MG63 (cell line): Measurements from ENCODE around the gene IL10RB. TPM values are rescaled to one million over a fixed set of nuclear protein-coding genes. Genes with fewer than 3 reads are reported as not detected.
A peak's percentile ranks its signal among the peaks of the same experiment; 100 is the strongest.
"Not testable (repeated sequence)": the region's sequence is repeated elsewhere in the genome, so short reads cannot be mapped to it uniquely, and the experiment has no call there.

Source experiments
- DNase-seq: peaks from one replicate; pipeline ENCODE4 v3.0.0-alpha.2; 2020
- H3K27me3 ChIP-seq: fragments of 250-450 bp; sonication (Bioruptor Pico); 2 replicates; pipeline ENCODE4 v1.5.1; 2020; ENCODE audit warnings: mild to moderate bottlenecking, moderate library complexity
- H3K36me3 ChIP-seq: fragments of 250-450 bp; sonication (Bioruptor Pico); 2 replicates; pipeline ENCODE4 v1.5.1; 2020; ENCODE audit warnings: mild to moderate bottlenecking, moderate library complexity
- H3K4me3 ChIP-seq: fragments of 250-450 bp; sonication (Bioruptor Pico); 2 replicates; pipeline ENCODE4 v1.5.1; 2020; ENCODE audit warnings: mild to moderate bottlenecking, moderate library complexity
- H3K9me3 ChIP-seq: fragments of 250-450 bp; sonication (Bioruptor Pico); 2 replicates; pipeline ENCODE4 v1.5.1; 2020; ENCODE audit warnings: mild to moderate bottlenecking, moderate library complexity
- total RNA-seq: library from RNA; depleted of rRNA; stranded (reverse); fragments of >200 nt; shearing (Covaris generic); gene quantifications from 2 replicates; pipeline ENCODE4 v1.2.3, GENCODE V29; 2014; ENCODE audit warnings: low replicate concordance

Gene IL10RB
- total RNA-seq, 1 experiment from 2014 or later, result 44.5 TPM

DNA sequence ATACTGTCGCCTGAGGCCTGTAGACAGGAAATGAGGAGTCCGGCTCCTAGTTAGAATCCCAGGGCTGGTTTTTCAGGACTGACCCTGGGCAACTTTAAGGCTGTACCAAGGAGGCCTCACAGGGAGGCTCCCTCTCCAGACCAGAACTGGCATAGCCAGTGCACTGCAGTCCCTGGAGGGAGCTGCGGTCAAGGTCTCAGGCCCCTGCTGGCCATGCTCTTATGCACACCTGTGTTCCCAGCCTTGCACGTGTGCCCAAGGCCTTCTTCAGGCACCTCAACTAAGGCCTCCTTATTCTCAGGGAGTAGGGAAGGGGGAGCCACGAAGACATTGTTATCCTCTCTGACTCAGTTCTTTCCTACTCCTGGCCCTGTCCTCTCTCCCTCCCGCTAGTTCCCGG, 36.6 kb downstream of the IL10RB start:
- no peak overlapping the region for H3K4me3 ChIP-seq
- no peaks in the 10 kb centered on the region for H3K9me3 ChIP-seq
- no peak for DNase-seq
- H3K36me3 ChIP-seq, result no peaks in the 10 kb centered on the region
- no peaks in the 10 kb centered on the region for H3K27me3 ChIP-seq

DNA sequence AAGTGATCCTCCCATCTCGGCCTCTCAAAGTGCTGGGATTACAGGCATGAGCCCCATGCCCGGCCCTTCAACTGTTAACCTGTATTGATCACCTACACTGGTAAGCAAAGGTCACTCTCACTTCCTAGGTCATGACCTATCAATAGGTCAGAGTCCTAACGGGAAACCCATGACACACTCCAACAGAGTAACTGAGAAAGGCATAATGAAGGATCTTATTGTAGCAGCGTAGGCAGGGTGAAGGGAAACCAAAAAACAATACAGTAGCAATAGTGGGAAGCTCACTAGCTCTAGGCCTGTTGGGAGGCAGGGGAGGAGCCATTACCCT, 39.1 kb downstream of the IL10RB start:
- no peaks in the 10 kb centered on the region for H3K27me3 ChIP-seq
- no peaks in the 10 kb centered on the region for H3K9me3 ChIP-seq
- no peak overlapping the region for H3K4me3 ChIP-seq
- no peak for DNase-seq
- H3K36me3 ChIP-seq, result no peaks in the 10 kb centered on the region

DNA sequence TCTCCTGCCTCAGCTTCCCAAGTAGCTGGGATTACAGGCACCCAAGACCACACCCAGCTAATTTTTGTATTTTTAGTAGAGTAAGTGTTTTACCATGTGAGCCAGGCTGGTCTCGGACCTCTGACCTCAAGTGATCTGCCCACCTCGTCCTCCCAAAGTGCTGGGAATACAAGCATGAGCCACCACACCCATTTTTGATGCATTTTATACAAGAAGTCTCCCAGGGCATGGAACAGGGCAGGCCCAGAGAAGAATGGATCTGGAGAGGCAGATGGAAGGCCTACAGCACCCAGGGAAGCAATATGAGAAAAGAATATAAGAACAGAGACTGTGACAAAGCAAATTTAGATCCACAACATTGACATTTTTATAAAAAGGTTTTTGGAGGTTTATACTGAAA, 39.8 kb downstream of the IL10RB start:
- Histone ChIP-seq H3K27me3 (no peaks in the 10 kb centered on the region), H3K4me3 (no peak overlapping the region), H3K9me3 (no peaks in the 10 kb centered on the region), H3K36me3 (no peaks in the 10 kb centered on the region)
- DNase-seq, result no peak

DNA sequence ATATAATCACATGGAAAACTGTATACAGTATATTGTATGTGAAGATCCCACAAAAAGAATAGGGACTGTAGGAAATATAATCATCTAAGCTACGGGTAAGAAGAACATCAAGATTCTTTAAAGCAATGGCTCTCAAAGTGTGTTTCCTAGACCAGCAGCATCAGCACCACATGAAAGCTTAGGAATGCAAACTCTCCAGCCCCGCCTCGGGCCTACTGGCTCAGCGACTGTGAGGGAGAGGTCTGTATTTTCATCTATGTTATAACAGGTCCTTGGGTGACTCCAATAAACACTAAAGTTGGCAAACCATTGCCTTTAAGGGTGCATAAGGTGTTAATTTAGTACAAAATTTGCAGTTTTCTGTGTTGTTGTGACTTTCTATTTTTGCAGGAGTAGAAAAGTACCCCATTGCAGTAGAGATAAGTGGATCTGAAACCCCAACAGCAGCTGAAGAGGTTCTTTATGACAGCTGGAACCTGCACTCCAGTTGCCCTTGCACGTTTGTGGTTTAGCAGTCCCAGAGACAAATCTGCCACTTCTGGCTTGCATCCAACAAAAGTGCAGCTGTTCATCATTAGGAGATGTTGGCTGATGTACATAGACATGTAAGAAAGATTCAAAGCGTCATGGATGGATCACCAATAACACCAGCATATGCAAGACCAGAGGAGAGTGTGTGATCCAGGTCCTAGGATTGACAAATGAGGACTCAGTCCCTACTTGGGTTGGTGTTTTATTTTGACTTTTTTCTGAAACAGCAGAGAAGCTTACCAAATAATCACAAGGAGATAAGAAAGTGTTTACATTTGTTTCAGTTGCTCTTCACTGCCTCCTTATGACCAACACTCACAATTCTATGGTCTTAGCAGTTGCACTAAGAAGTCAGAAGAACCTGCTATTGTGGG, 42.7 kb downstream of the IL10RB start:
- H3K9me3 ChIP-seq, result peaks cover 2% of the 10 kb centered on the region; the same call in 1 of the 2 replicates
- H3K36me3 ChIP-seq, result no peaks in the 10 kb centered on the region
- H3K4me3 ChIP-seq, result no peak overlapping the region
- no peaks in the 10 kb centered on the region for H3K27me3 ChIP-seq
- no peak for DNase-seq

DNA sequence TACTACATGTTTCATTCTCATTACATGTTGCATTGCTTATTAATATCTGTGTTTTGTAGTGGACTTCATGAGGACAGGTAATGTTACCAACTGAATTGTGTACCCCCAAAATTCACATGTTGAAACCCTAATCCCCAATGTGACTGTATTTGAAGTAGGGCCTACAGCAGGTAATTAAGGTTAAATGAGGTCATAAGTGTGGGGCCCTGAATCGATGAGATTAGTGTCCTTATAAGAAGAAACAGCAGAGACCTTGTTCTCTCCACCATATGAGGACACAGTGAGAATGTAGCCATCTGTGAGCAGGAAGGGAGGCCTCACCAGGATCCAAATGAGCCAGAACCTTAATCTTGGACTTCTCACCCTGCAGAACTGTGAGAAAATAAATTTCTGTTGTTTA, 43.6 kb downstream of the IL10RB start:
- Histone ChIP-seq H3K4me3 (no peak overlapping the region), H3K9me3 (peaks cover 5% of the 10 kb centered on the region; the same call in 1 of the 2 replicates), H3K36me3 (no peaks in the 10 kb centered on the region), H3K27me3 (no peaks in the 10 kb centered on the region)
- no peak for DNase-seq

DNA sequence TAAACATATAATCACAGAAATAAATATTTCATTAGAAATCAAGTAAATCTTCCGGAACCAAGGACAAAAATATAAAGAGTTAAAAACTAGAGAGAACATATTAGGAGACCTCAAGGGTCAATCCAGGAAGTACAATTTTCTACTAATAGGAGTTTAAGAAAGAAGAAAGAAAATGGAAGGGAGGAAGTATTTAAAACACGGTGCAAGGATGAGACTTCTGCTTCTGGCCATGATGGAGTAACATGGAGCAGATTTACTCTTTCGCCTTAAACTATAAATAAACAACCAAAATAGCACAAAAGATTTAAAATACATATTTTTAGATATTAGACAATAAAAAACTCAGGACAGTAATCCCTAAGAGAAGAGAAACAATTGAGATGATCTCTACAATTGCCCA, 46.0 kb downstream of the IL10RB start:
- DNase-seq, result no peak
- Histone ChIP-seq H3K27me3 (peaks cover 3% of the 10 kb centered on the region; the same call in 1 of the 2 replicates), H3K4me3 (no peak overlapping the region), H3K9me3 (peaks cover 5% of the 10 kb centered on the region; the same call in 1 of the 2 replicates), H3K36me3 (no peaks in the 10 kb centered on the region)

DNA sequence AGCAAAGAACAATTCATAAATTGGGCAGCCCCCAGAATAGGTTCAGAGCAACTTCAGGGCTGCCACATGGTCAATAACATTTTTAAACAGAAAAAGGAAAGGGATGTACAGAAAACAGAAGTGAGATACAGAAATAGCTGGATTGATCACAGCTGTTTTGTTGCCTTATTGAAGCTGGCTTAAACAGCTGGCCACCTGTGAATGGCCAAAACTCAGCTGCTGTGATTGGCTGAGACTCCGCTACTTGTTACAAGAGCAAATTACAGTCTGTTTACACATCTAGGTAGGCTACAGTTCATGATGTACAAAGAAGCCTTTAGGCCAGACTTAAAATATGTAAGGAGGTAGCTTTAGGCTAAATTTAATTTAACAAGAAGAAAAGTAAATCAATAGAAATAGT, 47.0 kb downstream of the IL10RB start:
- DNase-seq, result no peak
- H3K36me3 ChIP-seq, result no peaks in the 10 kb centered on the region
- H3K27me3 ChIP-seq, result peaks cover 3% of the 10 kb centered on the region; the same call in 1 of the 2 replicates
- H3K9me3 ChIP-seq, result peaks cover 5% of the 10 kb centered on the region; the same call in 1 of the 2 replicates
- H3K4me3 ChIP-seq, result no peak overlapping the region

DNA sequence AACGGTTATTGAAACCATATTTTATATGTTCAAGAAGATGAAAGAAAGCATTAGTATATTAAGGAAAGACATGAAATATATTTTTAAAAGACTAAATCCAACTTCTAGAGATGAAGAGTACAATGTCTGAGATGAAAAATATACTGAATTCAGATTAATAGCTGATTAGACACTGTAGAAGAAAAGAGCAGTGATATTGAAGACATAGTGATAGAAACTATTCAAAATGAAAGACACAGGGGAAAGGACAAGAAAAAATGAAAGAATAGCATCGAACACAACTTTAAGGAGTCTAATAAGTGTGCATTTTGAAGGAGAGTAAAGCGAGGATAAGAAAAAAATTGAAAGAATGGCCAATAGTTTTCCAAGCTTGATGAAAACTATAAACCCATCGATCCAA, 47.4 kb downstream of the IL10RB start:
- H3K36me3 ChIP-seq, result no peaks in the 10 kb centered on the region
- H3K9me3 ChIP-seq, result peaks cover 5% of the 10 kb centered on the region; the same call in 1 of the 2 replicates
- no peak overlapping the region for H3K4me3 ChIP-seq
- DNase-seq, result no peak
- peaks cover 3% of the 10 kb centered on the region; the same call in 1 of the 2 replicates for H3K27me3 ChIP-seq

DNA sequence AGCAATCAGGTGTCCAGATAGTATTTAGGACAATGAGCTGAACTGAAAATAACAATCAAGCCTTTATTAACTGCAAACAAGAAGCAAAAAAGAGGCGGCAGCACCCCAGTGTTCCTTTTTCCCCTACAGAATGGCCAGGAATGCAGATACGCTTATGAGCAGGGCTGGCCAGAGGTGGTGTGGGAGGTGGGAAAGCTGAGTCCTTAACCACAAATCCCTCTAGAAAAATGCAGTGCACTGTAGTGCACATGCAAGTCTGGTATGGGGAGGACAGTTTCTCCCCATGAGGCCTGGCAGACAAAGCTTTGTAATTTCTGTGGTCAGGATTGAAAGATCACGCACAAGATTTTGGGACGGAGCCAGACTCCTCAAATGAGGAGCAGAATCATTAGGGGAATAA, 47.9 kb downstream of the IL10RB start:
- peaks cover 3% of the 10 kb centered on the region; the same call in 1 of the 2 replicates for H3K27me3 ChIP-seq
- DNase-seq, result no peak
- no peaks in the 10 kb centered on the region for H3K36me3 ChIP-seq
- no peak overlapping the region for H3K4me3 ChIP-seq
- peaks cover 5% of the 10 kb centered on the region; the same call in 1 of the 2 replicates for H3K9me3 ChIP-seq

DNA sequence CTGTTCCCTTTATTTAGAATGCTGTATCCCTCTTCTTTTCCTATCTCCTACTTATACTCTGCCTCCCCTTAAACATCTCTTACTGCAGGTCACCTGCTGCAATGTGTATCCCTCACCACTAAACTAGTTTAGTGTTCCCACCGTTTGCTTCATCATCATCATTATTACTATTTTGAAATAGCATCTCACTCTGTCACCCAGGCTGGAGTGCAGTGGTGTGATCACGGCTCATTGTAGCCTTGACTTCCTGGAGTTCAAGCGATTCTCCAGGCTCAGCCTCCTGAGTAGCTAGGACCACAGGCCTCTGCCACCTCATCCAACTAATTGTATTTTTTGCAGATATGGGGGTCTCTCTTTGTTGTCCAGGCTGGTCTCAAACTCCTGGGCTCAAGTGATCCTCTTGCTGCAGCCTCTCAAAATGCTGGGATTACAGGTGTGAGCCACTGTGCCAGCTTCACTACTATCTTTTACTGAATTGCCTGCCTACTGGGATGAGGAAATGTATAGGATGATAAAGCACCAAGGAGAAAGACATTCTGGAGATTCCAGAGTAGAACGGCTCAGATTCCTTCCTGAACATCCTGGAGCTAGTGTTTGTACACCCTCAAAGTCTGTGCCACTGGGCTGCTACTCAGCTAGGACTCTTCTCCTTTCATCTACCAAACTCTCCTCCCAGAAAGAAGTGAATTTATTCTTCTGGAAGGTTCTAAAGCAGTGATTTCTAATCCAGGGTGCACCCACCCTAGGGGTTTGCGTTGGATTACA, 50.0 kb downstream of the IL10RB start:
- Histone ChIP-seq H3K36me3 (no peaks in the 10 kb centered on the region), H3K4me3 (no peak overlapping the region), H3K27me3 (peaks cover 3% of the 10 kb centered on the region; the same call in 1 of the 2 replicates), H3K9me3 (peaks cover 5% of the 10 kb centered on the region; the same call in 1 of the 2 replicates)
- DNase-seq, result no peak

DNA sequence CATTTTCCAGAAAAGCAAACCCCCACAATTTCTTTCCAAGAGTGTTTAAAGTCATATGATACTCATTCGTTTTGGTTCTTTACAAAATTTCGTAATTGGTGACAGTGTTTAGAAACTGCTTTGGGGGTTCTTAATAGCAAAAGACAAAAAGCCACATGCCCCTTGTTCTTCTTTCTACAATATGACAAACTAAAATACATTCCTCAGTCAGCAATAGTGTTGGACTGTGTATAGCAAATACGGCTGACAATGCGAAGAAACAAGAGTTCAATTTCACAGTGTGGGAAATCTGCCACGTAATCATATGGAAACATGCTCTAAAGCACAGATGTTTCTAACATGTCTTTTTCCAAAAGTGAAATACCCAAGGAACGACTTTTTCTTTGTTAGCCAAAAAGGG, 51.0 kb downstream of the IL10RB start:
- peaks cover 5% of the 10 kb centered on the region; the same call in 1 of the 2 replicates for H3K9me3 ChIP-seq
- no peak overlapping the region for H3K4me3 ChIP-seq
- no peak for DNase-seq
- H3K27me3 ChIP-seq, result peaks cover 3% of the 10 kb centered on the region; the same call in 1 of the 2 replicates
- no peaks in the 10 kb centered on the region for H3K36me3 ChIP-seq

DNA sequence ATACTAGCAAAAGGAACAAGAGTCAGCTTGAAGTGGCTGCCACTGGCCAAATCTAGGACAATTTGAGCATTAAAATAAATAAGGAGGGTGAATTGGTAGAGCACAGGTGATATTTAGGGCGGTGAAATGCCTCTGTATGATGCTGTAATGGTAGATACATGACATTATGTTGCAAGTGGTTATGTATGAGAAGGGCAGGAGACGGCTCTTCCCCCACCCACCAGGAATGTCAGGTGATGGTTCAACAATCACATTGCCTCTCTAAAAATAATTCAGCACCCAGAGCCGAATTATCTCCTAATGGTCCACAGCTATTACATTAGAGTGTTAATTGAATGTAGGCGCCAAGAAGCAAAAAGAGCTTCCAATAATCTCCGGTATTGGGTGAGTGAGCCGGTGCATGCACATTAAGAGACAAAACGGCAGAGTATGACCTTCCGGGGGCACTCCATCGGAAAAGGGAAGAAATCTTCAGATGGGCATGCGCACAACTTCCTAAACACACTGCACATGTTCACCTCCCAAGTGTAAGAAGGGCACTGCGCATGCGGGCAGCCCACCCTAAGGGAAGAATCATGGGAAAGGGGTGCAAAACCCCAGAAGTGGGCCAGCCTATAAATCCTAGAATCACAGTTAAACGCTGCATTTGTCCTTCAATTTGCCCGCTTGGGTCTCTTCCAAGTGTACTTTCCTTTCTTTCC, 51.8 kb downstream of the IL10RB start:
- H3K36me3 ChIP-seq, result no peaks in the 10 kb centered on the region
- H3K4me3 ChIP-seq, result no peak overlapping the region
- H3K9me3 ChIP-seq, result peaks cover 5% of the 10 kb centered on the region; the same call in 1 of the 2 replicates
- no peak for DNase-seq
- peaks cover 3% of the 10 kb centered on the region; the same call in 1 of the 2 replicates for H3K27me3 ChIP-seq

DNA sequence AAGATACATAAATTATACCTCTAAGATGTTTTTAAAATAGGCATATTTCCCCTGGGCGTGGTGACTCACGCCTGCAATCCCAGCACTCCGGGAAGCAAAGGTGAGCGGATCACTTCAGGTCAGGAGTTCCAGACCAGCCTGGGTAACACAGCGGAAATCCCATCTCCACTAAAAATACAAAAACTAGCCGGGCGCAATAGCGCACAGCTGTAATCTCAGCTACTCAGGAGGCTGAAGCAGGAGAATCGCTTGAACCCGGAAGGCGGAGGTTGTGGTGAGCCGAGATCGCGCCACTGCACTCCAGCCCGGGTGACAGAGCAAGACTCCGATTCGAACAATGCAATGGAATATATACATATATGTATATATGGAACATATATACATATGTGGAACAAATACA, 54.8 kb downstream of the IL10RB start:
- not testable (repeated sequence) for H3K36me3 ChIP-seq, DNase-seq, H3K27me3 ChIP-seq, H3K9me3 ChIP-seq, H3K4me3 ChIP-seq

DNA sequence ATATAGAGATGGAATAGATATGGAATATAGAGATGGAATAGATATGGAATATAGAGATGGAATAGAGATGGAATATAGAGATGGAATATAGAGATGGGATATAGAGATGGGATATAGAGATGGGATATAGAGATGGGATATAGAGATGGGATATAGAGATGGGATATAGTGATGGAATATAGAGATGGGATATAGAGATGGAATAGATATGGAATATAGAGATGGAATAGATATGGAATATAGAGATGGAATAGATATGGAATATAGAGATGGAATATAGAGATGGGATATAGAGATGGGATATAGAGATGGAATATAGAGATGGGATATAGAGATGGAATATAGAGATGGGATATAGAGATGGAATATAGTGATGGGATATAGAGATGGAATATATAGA, 57.4 kb downstream of the IL10RB start:
- H3K9me3 ChIP-seq, DNase-seq, H3K27me3 ChIP-seq: not testable (repeated sequence)
- peaks cover 11% of the 10 kb centered on the region for H3K36me3 ChIP-seq
- peak overlapping the region; percentile 88; the same call in 1 of the 2 replicates for H3K4me3 ChIP-seq

DNA sequence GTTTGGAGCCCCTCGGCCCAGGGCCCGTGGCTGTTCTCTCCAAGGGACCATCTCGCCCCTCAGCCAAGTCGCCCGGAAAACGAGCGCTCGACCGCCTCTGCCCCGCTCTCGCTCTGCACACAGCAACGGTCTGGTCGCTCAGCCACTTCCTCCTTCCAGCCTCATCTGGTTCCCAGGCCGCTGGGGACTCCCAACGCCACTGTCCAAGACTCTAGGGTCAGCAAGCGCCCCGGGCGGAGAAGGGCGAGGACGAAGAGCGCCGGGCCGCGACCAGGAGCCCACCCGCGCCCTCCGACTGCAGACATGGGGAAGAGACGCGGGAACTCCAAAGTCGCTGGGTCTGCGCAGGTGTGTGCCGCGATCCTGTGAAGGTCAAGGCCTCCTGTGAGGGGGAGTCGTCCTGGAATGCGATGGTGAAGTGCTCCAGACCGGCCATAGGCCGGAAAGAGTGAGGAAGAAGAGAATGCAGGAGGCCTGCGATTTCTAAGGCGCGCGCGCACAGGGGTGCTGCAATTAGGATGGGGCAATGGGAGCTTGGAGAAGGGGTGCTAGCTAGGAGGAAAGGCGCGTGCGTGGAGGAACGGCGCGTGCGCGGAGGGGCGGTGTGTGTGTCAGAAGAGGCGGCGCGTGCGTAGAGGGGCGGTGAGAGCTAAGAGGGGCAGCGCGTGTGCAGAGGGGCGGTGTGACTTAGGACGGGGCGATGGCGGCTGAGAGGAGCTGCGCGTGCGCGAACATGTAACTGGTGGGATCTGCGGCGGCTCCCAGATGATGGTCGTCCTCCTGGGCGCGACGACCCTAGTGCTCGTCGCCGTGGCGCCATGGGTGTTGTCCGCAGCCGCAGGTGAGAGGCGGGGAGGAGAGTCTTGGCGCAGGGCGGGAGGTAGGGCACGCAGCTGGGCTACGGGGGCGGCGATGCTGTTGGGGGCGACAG, 58.4 kb downstream of the IL10RB start, which contains the start of gene IFNAR1:
Gene IFNAR1 (plus strand): TSS at position 680 of the 931 bp plus-strand sequence. CDS start 86 bp downstream, at position 766.
- H3K4me3 ChIP-seq, result peak within 1 kb of the TSS; percentile 88

More for the DNA sequence above, 58.4 kb downstream of the IL10RB start, which contains the start of gene IFNAR1:
- peak; percentile 97 for DNase-seq
- no peaks in the 10 kb centered on the region; the same call in 1 of the 2 replicates for H3K9me3 ChIP-seq
- peaks cover 14% of the 10 kb centered on the region for H3K36me3 ChIP-seq
- no peaks in the 10 kb centered on the region for H3K27me3 ChIP-seq
